Activated naive CD8-positive, alpha-beta T cell treated with anti-CD3 and anti-CD28 coated beads, Interleukin-2, amount 50 U/mL, for 24 hours (primary cell): ENCODE results near the gene NUP50.
A peak's percentile ranks its signal among the peaks of the same experiment; 100 is the strongest.

Experiments
- ATAC-seq: fragments of 150-1000 bp; cut with Tn5 transposase; one replicate; pipeline ENCODE4 v1.10.0; 2021
- DNase-seq: peaks from one replicate; pipeline ENCODE4 v3.0.0; 2021
- H3K27ac Mint-ChIP-seq: one replicate; pipeline ENCODE4 v1.8.0; 2021; ENCODE audit warnings: mild to moderate bottlenecking, mixed read lengths
- H3K27me3 Mint-ChIP-seq: one replicate; pipeline ENCODE4 v1.8.0; 2021; ENCODE audit warnings: mixed read lengths
- H3K36me3 Mint-ChIP-seq: one replicate; pipeline ENCODE4 v1.8.0; 2021; ENCODE audit warnings: low read depth, mixed read lengths
- H3K4me1 Mint-ChIP-seq: one replicate; pipeline ENCODE4 v1.8.0; 2021; ENCODE audit warnings: mixed read lengths
- H3K4me3 Mint-ChIP-seq: one replicate; pipeline ENCODE4 v1.8.0; 2021; ENCODE audit warnings: mild to moderate bottlenecking, moderate library complexity, mixed read lengths
- H3K9me3 Mint-ChIP-seq: one replicate; pipeline ENCODE4 v1.8.0; 2021; ENCODE audit warnings: mixed read lengths

The NUP50 gene

DNA sequence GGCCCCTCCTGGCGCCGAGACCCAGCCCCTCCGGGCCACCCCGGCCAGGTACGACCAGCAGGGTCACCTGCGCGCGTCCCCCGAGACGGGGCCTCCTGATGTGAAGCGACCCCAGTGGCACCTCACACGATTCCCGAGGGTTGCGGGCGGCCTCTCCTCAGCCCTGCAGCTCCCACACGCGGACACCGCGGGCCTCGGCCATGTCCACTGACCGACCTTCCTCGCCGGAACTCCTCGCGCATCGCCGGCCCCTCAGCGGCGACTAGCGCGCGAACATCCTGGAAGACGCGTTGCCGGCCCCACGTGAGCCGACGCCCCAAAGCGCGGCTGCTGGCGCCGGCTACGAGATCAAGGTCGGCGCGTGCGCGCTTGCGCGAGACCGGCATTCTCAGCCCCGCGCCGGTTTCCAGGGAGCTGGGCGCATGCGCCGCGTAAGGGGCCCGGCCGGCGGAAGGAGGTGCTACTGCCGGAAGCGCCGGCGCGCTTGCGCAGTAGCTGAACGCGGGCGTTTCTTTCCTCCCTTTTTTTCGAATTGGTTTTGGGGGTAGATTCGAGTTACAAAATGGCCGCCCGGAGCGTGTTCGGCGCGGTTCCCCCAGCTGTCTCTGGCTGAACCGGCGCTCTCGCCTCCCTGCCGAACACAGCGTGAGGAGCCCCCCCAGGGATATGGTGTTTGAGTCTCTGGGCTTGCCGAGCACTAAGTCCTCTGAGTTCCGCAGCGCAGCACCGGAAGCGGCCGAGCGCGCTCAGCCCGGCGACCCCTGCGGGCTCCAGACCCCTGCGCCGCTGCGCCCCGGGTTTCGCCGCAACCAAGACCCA is at the start of gene NUP50:
Gene NUP50 (plus strand): TSS at position 475 of the 819 bp plus-strand sequence. CDS start 4,253 bp downstream, outside the sequence.
- H3K4me3 Mint-ChIP-seq = peak within 1 kb of the TSS; percentile 96
- DNase-seq = peak; percentile 97
- H3K36me3 Mint-ChIP-seq = peaks cover 34% of the 10 kb centered on the region
- peak within 1 kb of the TSS; percentile 94 for H3K27ac Mint-ChIP-seq
- peak; percentile 74 for ATAC-seq
- peaks cover 66% of the 10 kb centered on the region for H3K4me1 Mint-ChIP-seq
- H3K9me3 Mint-ChIP-seq = no peaks in the 10 kb centered on the region
- H3K27me3 Mint-ChIP-seq = no peaks in the 10 kb centered on the region

DNA sequence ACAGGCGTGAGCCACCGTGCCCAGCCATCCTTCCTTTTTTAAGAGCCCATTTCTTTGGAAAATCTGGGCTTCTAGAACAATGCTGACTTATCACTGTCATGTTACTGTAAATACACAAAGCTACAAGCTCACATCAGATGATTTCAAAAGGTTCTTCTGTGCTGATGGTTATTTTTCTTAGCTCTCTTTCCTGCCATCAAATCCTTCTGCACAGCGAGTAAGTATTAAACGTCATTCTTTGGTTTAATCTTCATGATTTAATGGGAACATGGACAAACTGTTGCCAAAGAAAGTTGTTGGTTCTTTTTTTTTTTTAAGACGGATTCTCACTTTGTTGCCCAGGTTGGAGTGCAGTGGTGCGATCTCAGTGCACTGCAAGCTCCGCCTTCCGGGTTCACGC is 43.3 kb upstream of the NUP50 start:
- H3K4me1 Mint-ChIP-seq = no peaks in the 10 kb centered on the region
- H3K9me3 Mint-ChIP-seq = no peaks in the 10 kb centered on the region
- H3K36me3 Mint-ChIP-seq = no peaks in the 10 kb centered on the region
- no peak for DNase-seq
- peaks cover 4% of the 10 kb centered on the region for H3K27me3 Mint-ChIP-seq
- H3K27ac Mint-ChIP-seq = no peak overlapping the region
- no peak overlapping the region for H3K4me3 Mint-ChIP-seq
- no peak for ATAC-seq

DNA sequence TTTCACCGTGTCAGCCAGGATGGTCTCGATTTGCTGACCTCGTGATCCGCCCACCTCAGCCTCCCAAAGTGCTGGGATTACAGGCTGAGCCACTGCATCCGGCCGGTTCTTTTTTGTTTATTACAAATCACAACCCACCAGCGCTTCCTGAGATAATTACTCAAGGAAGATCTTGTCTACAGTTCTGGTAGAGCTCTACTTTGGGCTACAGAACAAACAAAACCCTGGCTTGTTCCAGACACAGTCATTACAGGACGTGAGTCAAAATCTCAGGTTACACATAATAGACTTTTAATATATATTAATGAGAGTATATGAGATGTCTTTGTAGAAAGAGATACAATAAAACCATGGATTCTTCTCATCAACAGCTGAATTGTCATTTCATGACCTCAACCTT is 42.8 kb upstream of the NUP50 start:
- Mint-ChIP-seq H3K36me3 (no peaks in the 10 kb centered on the region), H3K4me1 (no peaks in the 10 kb centered on the region), H3K27me3 (peaks cover 4% of the 10 kb centered on the region), H3K9me3 (no peaks in the 10 kb centered on the region), H3K4me3 (no peak overlapping the region), H3K27ac (no peak overlapping the region)
- ATAC-seq (no peak), DNase-seq (no peak)

DNA sequence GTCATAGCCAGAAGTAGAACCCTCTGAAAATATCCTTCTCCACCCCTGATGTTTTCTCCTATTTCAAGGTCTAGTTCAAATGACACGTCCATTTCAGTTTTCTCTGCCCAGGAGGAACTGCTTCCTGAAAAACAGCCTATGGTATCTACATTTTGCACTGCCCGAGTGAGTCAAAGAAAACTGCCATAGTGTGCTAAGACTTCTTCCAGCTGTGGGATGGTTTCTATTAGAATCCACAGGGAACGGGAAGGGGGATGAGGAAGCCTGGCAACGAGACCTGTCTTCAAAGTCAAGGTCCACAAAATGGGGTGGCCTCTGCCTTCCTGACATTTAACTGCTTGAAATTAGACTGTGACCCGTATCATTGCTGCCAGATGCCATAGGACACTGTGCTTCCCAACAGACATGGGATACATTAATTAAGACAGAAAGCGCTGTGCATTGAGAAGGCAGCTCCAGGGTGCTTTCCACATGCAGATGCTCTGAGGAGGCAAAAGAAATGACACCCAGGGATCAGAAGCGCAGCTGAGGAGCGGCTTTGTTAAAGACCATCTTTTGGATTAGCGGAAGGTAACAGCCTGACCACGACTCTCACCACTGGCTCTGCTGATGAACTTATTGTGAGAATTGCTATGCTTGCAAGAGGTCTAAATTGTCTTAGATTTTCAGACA is 39.4 kb upstream of the NUP50 start:
- H3K27me3 Mint-ChIP-seq = peaks cover 6% of the 10 kb centered on the region
- H3K9me3 Mint-ChIP-seq = no peaks in the 10 kb centered on the region
- H3K4me3 Mint-ChIP-seq = no peak overlapping the region
- no peaks in the 10 kb centered on the region for H3K36me3 Mint-ChIP-seq
- no peak overlapping the region for H3K27ac Mint-ChIP-seq
- ATAC-seq (no peak), DNase-seq (no peak)
- H3K4me1 Mint-ChIP-seq = peaks cover 4% of the 10 kb centered on the region

DNA sequence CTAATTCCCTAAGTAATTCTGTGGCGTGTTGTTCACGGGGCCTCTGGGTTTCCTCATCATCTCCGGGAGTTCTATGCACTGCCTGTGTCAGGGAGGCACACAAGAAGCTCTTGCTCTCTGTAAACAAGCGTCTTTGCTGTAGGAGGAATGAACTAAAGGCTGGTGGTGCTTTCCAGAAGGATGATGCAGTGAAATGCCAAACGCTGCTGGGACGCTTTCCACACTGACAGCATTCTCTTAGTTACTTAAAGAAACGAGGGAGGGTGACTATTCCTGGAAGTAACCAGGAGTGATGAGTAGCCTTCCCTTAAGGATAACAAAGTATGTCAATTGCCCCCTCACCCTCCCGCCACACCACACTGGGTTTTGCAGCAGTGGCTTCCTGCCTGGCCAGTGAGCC is 38.5 kb upstream of the NUP50 start:
- ATAC-seq (no peak), DNase-seq (no peak)
- H3K4me1 Mint-ChIP-seq = peaks cover 12% of the 10 kb centered on the region
- peaks cover 4% of the 10 kb centered on the region for H3K27me3 Mint-ChIP-seq
- no peak overlapping the region for H3K4me3 Mint-ChIP-seq
- H3K36me3 Mint-ChIP-seq = no peaks in the 10 kb centered on the region
- no peak overlapping the region for H3K27ac Mint-ChIP-seq
- no peaks in the 10 kb centered on the region for H3K9me3 Mint-ChIP-seq

GRCh38 chr22:45127866-45128265 is 35.9 kb upstream of the NUP50 start:
- H3K4me3 Mint-ChIP-seq = no peak overlapping the region
- peaks cover 15% of the 10 kb centered on the region for H3K36me3 Mint-ChIP-seq
- DNase-seq = no peak
- peaks cover 4% of the 10 kb centered on the region for H3K27me3 Mint-ChIP-seq
- no peak for ATAC-seq
- H3K27ac Mint-ChIP-seq = no peak overlapping the region
- H3K4me1 Mint-ChIP-seq = peaks cover 26% of the 10 kb centered on the region
- no peaks in the 10 kb centered on the region for H3K9me3 Mint-ChIP-seq

GRCh38 chr22:45129703-45130524 is 33.8 kb upstream of the NUP50 start:
- ATAC-seq (peak; percentile 91), DNase-seq (peak; percentile 22)
- Mint-ChIP-seq H3K4me3 (no peak overlapping the region), H3K4me1 (peaks cover 26% of the 10 kb centered on the region), H3K9me3 (peaks cover 5% of the 10 kb centered on the region), H3K27me3 (peaks cover 2% of the 10 kb centered on the region), H3K36me3 (peaks cover 28% of the 10 kb centered on the region), H3K27ac (peak overlapping the region; percentile 81)

DNA sequence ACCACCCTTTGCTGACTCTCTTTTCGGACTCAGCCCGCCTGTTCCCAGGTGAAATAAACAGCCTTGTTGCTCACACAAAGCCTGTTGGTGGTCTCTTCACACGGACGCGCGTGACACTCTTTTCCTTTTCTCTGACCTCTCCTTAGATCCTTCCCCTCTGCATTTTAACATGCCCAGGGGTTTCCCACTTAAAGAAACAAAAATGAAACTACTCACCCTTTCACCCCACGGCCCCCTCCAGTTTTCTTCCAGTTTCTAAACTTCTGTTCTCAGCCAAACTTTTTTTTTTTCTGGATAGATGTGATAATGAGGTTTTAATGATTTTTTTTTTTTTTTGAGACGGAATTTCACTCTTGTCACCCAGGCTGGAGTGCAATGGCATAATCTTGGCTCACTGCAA is 32.8 kb upstream of the NUP50 start:
- Mint-ChIP-seq H3K9me3 (peaks cover 5% of the 10 kb centered on the region), H3K36me3 (peaks cover 32% of the 10 kb centered on the region), H3K4me1 (peaks cover 26% of the 10 kb centered on the region), H3K4me3 (no peak overlapping the region), H3K27ac (peak overlapping the region; percentile 35), H3K27me3 (peaks cover 2% of the 10 kb centered on the region)
- no peak for DNase-seq
- no peak for ATAC-seq

- no peak overlapping the region for H3K4me3 Mint-ChIP-seq
- H3K36me3 Mint-ChIP-seq = peaks cover 32% of the 10 kb centered on the region
- DNase-seq (no peak), ATAC-seq (no peak)
- H3K27me3 Mint-ChIP-seq = no peaks in the 10 kb centered on the region
- peaks cover 27% of the 10 kb centered on the region for H3K4me1 Mint-ChIP-seq
- H3K27ac Mint-ChIP-seq = no peak overlapping the region
- H3K9me3 Mint-ChIP-seq = peaks cover 5% of the 10 kb centered on the region
Observed at GRCh38 chr22:45131749-45132148, 32.0 kb upstream of the NUP50 start.

DNA sequence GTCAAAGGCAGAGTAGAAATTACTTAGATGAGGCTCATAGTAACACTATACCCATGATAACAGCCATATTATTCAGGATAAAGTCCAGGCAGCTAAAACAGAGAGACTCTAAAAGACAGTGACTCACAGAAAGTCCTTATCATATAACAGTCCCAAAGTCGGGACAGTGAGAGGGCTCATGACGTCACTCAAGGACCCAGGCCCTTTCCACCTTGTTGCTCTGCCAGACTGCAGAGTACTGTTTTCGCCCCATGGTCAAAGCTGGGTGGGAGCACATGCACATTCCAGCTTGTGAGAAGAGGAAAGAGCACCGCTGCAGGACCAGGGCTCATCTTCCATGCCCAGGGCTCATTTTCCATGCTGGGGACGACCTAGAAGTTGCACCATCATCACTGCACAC is 29.4 kb upstream of the NUP50 start:
- Mint-ChIP-seq H3K27ac (no peak overlapping the region), H3K4me3 (no peak overlapping the region), H3K36me3 (peaks cover 34% of the 10 kb centered on the region), H3K9me3 (peaks cover 5% of the 10 kb centered on the region), H3K27me3 (no peaks in the 10 kb centered on the region), H3K4me1 (peaks cover 25% of the 10 kb centered on the region)
- DNase-seq (no peak), ATAC-seq (no peak)

GRCh38 chr22:45136594-45136993 is 27.1 kb upstream of the NUP50 start:
- DNase-seq (no peak), ATAC-seq (no peak)
- H3K4me3 Mint-ChIP-seq = no peak overlapping the region
- H3K4me1 Mint-ChIP-seq = peaks cover 7% of the 10 kb centered on the region
- H3K27me3 Mint-ChIP-seq = no peaks in the 10 kb centered on the region
- H3K9me3 Mint-ChIP-seq = peaks cover 5% of the 10 kb centered on the region
- H3K36me3 Mint-ChIP-seq = peaks cover 35% of the 10 kb centered on the region
- H3K27ac Mint-ChIP-seq = no peak overlapping the region

- Mint-ChIP-seq H3K36me3 (peaks cover 26% of the 10 kb centered on the region), H3K4me1 (peaks cover 4% of the 10 kb centered on the region), H3K4me3 (no peak overlapping the region), H3K27me3 (no peaks in the 10 kb centered on the region), H3K27ac (no peak overlapping the region), H3K9me3 (peaks cover 4% of the 10 kb centered on the region)
- ATAC-seq (no peak), DNase-seq (no peak)
Observed at GRCh38 chr22:45139693-45140092, 24.0 kb upstream of the NUP50 start.

- no peak for DNase-seq
- no peak overlapping the region for H3K4me3 Mint-ChIP-seq
Observed at GRCh38 chr22:45142376-45142775, 21.3 kb upstream of the NUP50 start.

GRCh38 chr22:45144916-45145315 is 18.8 kb upstream of the NUP50 start:
- Mint-ChIP-seq H3K4me1 (no peaks in the 10 kb centered on the region), H3K36me3 (peaks cover 21% of the 10 kb centered on the region), H3K27ac (no peak overlapping the region), H3K4me3 (no peak overlapping the region), H3K9me3 (peaks cover 4% of the 10 kb centered on the region), H3K27me3 (no peaks in the 10 kb centered on the region)
- DNase-seq (no peak), ATAC-seq (no peak)

More at GRCh38 chr22:45142376-45142775, 21.3 kb upstream of the NUP50 start:
- Mint-ChIP-seq H3K4me1 (no peaks in the 10 kb centered on the region), H3K27ac (no peak overlapping the region), H3K27me3 (no peaks in the 10 kb centered on the region), H3K9me3 (peaks cover 4% of the 10 kb centered on the region), H3K36me3 (peaks cover 18% of the 10 kb centered on the region)
- ATAC-seq = no peak
